HG03571 (cell line): ENCODE results near the gene ARHGAP22.

ENCODE experiments used
- ATAC-seq: cut with Tn5 transposase; IDR thresholded peaks from one replicate; pipeline ENCODE4 v1.9.1; 2021; ENCODE audit not compliant: unreplicated experiment

Gene ARHGAP22

DNA sequence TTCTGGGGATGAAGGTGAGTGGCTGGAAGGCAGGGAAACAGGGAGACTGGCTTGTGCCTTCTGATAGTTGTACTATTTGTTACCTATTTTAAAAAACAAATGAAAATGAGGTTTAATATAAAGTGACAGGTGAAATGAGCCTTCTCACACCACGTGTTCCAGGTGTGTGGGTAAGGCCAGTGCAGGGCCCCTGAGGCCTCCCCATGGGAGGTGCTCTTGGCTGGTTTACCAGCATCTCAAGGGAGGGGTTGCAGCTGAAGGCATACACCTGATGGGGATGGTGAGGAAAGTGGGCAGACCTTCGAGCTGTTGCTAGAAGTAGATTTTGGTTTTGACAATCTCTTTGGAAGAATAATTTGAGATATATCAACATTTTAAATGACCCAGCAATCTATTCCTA lies 103.6 kb downstream of the ARHGAP22 start:
- ATAC-seq, result no peak

DNA sequence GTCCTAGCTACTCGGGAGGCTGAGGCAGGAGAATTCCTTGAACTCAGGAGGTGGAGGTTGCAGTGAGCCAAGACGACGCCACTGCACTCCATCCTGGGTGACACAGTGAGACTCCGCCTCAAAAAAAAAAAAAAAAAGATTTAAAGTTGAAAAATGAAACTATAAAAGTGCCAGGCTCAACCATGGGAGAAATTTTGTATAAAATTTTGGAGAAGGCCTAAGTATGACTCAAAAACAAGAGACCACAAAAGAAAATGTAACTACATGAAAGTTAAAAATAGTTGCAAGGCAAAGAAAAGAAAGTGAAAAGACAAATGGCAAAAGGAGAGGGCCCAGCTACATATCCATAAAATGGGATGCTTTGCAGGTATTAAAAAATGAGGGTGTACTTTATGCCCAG lies 104.1 kb downstream of the ARHGAP22 start:
- ATAC-seq, result no peak

DNA sequence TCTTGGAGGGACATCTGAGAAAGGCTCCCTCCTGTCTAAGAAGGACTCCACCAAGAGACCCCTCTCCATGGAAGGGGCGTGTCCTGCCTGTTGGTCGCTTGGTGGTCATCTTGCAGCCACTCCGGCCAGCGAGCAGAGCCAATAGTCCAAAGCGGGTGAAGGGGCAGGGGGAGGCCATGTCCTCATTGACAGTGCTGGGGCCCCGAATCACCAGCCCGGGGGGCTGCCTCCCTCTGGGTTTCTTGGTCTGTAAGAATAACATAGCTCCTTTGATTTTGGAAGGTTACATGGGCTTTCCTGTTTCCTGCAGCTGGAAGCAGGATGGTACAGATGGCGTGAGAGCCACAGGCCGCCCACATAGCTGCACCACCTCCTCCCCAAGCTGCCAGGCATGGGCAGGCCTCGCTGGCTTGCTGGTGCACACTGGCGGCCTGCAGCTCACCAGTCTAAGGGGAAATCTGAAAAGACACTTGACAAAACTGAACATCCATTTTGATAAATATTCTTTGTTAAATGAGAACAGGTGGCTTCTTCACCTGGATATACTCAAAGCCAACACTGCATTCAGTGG lies 105.8 kb downstream of the ARHGAP22 start:
- no peak for ATAC-seq

DNA sequence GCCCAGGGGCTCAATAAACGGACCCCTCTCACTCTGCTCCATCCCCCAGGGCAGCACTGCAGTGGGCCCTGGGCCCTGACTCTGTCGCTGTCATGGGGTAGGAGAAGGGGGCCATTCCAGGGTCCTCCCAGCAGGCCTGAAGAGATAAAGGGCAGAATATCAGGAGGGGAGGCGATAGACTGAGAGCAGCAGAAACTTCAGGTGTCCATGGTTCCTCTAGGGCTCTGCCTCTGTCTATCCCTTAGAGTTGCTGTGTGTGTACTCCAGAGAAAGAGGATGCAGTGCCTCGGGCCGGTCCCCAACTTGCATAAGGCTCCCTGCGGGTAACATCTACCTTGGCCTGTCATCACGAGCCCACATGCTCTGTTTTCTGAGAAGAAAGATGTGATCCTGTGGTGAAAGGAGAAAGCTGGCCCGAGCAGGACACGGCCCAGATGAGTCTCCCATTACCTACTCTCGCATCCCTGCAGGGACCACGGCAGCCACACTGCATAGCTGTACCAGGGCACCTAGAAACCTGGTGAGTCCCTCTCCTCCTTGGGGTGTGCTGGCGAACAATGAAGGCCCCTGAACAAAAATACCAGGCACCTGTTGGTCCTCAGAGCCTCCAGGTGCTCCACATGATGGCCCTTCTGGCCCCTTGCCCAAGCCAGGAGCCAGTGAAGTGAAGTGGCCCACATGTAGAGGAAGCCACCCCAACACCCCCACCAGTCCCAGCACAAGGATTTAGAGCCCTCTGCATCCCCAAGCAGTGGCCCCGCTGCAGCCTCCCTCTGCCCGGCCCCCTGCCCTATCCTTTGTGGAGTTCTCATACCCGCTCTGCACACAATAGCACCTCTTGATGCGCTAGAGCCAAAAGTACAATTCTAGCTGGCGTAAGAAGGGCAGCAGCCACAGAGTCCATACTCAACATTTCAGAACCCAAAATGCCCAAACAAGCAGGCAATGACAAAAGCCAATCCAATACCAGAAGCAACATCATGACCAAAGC lies 106.8 kb downstream of the ARHGAP22 start:
- no peak for ATAC-seq

DNA sequence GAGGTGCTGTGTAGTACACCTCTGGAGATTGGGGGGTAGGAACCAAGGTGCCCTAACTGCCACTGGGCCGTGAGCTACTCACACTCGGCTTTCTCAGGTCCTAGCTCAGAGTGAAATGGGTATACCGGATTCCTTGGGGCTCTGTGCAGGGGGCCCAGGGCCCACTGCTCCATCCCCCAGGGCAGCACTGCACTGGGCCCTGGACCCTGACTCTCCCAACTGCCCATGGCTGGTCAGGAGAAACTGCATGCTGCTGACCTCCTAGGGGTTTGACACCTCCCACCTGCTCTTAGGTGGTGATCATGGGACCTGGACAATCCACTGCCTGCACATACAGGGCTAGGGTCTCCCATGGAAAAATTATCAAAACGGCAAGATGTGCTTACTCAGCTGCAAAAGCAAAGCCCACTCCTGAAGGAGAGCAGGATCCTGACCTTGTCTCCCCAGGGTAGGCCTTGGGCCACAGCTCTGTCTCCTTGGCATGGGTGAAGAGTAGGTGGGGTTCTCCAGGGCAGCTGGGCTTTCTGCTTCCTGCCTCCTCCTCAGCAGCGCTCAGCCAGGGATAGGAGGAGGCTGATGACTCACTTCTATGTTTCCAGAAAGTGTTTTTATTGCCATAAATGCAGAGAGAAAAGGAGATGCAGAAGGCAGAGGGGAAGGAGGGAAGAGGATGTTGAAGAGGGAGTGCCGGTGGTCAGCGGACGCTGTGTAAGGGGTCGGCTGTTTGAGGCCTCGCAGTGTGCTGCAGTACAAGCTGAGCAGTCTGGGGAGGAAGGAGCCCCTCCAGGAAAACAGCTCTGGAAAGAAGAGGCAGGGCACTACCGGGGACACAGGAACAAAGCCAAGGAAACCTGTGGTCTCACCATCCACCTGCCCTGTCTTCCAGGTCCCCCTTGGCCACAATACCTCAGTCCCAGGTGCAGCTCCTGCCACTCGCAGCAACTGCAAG lies 107.8 kb downstream of the ARHGAP22 start:
- ATAC-seq, result no peak

DNA sequence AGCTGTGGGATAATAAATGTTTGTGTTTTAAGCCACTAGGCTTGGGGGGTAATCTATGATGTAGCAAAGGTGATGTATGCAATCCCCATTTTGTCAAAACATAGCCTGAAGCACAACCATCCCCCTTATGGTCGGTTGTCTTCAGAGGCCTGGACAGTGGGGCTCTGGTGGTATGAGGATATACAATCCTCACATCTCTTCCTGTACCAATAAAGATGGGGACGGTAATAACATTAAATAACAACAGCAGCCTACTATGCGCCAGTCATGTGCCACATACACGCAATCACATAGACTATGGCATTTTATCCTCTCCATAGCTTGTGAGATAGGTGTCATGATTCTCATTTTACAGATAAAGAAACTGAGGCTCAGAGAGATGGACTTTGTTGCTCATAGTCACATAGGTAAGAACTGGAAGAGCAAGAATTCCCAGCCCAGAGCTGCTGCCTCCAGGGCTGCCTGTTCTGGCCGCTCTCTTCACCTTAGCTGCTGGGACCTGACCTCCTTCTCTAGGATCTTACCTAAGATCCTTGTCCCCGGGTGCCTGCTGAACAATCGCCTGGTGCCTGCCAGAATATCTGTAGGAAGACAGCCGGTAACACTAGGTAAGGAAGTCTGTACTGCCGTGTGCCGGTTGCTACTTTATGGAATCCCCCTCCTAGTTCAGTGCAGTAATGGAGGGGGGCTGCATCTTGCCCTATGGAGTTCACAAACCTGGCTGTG lies 108.6 kb downstream of the ARHGAP22 start:
- no peak for ATAC-seq

DNA sequence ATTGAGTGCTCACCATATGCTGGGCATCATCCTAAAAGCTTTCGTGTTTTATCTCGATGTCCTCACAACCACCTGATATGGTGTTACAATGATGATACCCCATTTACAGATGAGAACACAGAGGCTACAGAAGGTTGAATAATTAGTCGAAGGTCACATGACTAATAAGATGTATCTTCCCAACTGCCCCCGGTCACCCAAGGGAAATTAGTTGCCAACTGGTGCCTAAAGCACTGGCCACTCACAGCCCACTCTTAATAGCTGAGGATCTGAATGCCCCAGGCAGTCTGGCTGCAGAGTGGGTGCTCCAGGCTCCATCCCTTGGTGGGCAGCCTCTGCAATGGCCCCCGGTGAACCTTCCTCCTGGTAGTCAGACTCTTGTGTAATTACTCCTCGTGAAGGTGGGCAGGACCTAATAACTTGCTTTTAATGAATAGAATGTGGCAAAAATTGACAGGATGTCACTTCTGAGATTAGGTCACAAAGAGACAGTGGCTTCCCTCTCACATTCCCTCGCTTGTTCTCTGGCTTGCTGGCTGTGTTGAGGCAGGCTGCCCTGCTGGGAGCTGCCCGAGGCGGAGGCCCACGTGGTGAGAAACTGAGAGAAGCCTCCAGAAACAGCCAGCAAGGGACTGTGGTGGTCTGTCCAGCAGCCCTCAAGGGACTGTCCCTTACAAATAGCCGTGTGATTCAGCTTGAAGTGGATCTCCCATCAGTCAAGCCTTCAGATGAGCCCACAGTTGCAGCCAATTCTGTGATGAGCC lies 109.4 kb downstream of the ARHGAP22 start:
- ATAC-seq, result no peak

DNA sequence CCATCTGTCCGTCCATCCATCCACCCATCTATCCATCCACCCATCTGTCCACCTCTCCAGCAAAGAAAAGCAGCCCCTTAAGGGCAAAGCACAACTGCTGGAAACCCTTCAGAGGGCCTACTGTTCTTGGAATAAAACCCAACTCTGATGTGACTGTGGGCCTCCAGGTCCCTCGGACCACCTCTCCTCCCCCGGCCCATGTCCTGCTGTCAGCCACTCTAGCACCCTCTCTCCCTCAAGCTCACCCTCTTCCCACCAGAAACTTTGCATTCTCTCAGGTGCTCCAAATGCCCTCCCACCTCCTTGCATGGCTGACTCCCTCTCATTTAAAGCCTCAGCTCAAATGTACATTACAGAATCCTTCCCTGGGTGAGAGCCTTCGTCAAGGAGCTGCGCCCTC lies 110.3 kb downstream of the ARHGAP22 start:
- ATAC-seq, result no peak

DNA sequence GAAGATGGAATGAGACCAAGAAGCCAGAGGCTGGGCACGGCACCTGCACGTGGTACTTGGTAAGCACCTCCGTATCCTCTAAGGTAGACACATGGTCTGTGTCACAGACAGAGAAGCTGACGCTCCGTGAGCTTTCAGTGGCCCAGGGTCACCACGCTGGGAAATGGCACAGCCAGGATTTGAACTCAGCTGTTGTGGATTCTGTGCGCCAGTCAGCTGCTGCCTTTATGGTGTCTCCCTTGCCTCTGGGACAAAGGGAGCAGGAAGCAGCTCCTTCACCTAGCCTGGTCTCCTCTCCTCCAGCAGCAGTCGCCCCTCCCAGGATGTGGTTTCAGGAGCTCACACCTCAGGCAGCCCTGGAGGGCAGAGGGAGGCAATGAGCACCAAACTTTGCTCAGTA lies 110.8 kb downstream of the ARHGAP22 start:
- ATAC-seq, result no peak

DNA sequence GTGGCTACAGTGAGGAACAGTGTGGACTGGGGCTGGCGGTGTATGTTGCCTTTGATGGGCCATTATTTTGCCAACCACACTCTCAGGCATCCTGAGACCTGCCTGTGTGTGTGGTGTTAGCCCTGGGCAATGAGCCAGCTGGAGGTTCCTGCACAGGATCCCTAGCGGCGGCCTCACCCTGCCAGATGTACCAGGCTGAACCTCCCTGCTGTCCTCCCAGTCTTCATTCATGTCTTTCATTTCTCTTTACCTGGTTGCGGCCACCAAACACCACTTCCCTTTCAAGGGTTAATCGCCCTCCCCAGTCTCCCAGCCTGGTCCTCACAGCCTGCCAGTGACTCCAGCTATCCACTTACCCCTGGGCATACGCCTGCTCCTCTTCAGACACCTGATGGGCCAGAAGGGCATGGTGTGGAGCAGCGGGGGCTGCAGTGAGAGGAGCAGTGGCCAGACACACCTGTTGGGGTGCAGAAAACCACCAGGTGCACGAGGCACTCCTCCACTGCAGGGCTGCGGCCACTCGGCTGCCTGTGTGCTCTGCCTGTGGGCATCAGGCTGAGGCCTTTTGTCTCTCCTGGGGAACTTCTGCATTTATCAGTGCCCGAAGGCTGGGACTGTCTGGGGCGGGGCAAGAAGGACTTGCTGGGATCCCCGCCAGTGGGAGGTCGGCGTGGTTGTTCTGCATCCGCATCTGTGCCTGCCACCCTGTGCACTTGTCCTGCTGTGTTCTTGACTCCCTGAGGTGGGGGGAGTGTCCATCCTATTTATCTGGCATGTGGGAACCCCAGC lies 111.6 kb downstream of the ARHGAP22 start:
- no peak for ATAC-seq

DNA sequence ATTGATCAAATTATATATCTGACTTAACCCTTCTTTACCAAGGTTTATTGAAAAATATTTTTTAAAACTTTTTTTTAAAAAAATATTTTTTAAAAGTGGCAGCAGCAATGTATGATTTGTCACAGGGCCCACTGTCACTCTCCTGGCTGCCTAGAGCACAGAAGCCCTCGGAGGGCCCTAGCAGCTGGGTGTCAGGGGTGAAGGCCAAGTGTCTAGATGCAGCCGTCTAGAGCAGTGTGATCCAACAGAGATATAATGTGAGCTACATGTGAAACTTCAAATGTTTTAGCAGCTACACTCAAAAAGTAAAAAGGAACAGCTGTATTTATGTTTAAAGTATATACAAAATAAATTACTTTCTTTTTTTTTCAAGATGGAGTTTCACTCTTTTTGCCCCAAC lies 112.7 kb downstream of the ARHGAP22 start:
- no peak for ATAC-seq

DNA sequence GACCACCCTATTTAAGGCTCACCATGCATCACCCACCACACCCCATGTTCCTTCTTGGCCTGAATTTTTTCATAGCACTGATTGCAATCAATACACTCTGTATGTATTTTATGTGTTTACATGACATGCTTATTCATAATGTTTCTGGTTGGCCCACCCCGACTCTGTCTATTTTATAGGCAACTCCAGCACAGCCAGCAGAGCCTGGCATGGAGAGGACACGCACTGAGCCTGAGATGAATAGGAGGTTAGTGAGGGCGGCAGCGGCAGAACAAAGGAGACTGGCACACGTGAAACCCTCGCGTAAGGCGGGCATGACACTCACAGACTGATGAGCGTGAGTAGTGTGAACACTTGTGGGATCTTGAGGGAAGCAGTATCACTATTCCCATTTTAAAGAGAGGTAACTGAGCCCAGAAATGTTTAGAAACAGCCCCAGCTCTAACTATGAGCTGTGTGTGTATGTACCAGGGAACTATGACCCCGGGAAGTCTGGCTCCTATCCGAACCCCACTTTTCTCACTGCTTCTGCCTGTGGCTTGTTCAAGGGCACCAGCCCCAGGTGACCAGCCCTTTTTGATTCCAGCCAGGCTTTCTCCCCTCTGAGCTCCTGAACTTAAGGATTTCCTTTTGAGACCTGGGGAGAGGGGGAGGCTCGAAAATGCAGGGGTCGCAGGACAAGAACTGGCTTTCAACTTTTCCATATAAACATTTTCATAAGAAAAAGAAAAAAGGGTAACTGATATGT lies 113.3 kb downstream of the ARHGAP22 start:
- ATAC-seq, result no peak

DNA sequence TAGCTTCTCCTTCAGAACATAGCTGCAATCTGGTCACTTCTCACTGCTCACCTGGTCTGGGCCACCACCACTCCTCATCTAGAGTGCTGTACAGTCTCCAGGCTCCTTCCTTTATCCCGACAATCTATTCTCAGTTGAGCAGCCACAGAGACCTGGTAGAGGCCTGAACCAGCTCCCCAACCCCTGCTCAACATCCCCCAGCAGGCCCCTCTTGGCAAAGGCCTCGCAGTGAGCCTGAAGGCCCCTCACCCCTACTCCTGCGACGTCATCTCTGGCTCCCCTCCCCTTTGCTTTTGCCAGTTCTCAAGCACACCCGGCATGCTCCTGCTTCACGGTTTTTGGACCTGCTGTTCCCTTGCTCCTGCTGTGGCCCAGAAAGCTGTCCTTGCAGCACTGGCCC lies 113.9 kb downstream of the ARHGAP22 start:
- no peak for ATAC-seq

DNA sequence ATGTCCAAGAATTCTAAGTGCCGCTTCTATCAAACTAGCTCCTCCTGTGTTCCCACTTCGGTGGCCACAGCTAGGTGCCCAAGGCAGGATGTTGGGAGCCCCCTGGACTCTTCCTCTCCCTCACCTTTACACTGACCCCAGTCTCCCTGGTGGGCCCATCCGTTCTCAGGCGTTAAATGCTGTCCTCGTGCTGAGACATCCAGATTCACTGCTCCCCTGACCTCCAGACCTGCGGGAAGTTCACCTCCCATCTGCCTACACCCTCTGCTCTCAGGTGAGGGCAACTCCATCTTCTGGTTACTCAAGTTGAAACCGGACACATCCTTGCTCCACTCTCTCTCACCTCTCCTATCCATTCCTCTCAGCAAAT lies 114.3 kb downstream of the ARHGAP22 start:
- ATAC-seq, result no peak

DNA sequence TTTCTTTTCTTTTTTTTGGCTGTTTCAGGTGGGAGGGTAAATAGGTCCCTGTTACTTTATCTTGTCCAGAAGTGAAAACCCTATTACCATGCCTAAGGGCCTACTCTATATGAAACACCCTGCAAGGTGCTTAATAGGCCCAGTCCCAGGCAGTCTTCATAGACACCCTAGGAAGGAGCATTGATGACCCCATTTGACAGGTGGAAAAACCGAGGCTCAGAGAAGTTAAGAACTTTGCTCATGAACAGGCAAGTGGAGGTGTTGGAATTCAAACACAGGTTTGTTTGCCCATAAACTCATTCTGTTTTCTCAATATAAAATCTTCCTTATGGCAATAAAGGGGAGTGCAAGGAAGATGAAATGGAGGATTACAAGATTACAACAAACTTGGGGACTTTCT lies 115.8 kb downstream of the ARHGAP22 start:
- ATAC-seq, result no peak

DNA sequence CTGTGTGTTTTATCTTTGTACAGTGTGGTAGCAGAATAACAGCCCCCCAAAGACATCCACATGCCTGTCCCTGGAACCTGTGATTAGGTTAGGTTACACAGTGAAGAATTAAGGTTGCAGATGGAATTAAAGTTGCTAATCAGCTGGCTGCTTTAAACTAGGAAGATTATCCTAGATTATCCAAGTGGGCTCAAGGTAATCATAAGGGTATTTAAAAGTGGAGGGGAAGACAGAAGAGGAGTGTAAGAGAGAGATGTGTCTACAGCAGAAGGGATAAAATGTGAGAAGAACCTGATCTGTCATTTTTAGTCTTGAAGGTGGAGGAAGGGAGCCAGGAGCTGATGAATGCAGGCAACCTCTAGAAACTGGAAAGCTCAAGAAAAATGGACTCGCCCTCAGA lies 117.6 kb downstream of the ARHGAP22 start:
- no peak for ATAC-seq

DNA sequence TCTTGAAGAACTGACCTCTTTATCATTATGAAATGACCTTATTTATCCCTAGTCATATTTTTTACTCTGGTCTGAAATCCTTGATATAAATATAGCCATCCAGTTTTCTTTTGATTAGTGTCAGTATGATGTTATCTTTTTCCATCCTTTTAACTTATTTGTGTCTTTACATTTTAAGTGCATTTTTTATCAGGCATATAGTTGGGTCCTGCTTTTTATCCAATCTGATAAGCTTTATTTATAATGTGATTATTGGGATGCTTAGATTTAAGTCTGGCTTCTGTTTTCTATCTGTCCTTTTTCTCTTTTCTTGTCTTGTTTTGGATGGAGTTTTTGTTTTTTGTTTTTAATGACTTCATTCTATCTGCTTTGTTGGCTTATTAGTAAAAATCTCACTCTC lies 119.2 kb downstream of the ARHGAP22 start:
- ATAC-seq, result no peak

DNA sequence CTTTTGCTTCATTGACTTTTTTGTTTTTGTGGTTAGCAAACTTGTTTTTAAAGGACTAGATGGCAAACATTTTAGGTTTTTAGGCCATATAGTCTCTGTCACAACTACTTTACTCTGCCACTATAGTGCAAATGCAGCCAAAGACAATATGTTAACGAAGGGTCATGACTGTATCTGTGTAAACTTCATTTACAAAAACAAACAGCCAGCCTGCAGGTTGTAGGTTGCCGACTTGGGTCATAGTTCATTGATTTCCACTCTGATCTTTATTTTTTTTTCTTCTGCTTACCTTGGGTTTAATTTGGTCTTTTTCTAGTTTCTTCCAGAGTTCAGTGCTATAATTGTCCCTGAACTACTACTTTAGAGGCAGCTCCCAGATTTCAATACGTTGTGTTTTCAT lies 120.0 kb downstream of the ARHGAP22 start:
- ATAC-seq, result no peak

DNA sequence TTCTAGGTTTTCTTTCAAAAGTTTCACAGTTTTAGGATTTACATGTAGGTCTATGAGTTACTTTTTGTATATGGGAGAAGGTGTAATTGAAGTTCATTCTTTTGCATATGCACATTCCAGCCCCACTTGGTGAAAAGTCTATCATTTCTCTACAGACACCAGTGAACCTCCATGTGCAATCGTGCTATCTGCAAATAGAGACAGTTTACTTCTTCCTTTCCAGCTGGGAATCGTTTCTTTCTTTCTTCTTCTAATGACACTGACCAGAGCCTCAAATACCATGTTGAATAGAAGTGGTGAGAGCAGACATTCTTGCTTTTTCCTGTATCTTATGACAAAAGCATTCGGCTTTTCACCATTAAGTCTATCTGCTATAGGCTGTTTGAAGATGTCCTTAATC lies 122.7 kb downstream of the ARHGAP22 start:
- no peak for ATAC-seq
